Fibroblast of the aortic adventitia (primary cell): Measurements from ENCODE around the gene ANTXR2. TPM values are rescaled to one million over a fixed set of nuclear protein-coding genes. Genes with fewer than 3 reads are reported as not detected.

Source experiments
- DNase-seq: peaks from one replicate; pipeline ENCODE4 v3.0.0-alpha.2; 2010; ENCODE audit warnings: low read depth
- H3K4me3 ChIP-seq: 2 replicates; pipeline ENCODE4 v1.5.1; 2011; ENCODE audit warnings: low read depth, mild to moderate bottlenecking, control low read depth, low read length, moderate library complexity
- CTCF ChIP-seq: IDR thresholded peaks from 2 replicates; pipeline ENCODE4 v1.5.1; 2011; ENCODE audit warnings: mild to moderate bottlenecking, low read length, control low read depth, inconsistent platforms; ENCODE audit not compliant: insufficient read depth
- total RNA-seq: library from RNA; depleted of rRNA; stranded (reverse); fragments of >200 nt; gene quantifications from 2 replicates; pipeline ENCODE4 v1.2.3, GENCODE V29; 2012; ENCODE audit warnings: low replicate concordance

The ANTXR2 gene
- total RNA-seq, 1 donor, result 183 TPM

GRCh38 chr4:79862821-79863220, 210.2 kb downstream of the ANTXR2 start:
- no peak overlapping the region for H3K4me3 ChIP-seq
- DNase-seq, result no peak
- TF ChIP-seq CTCF, result no peak

DNA sequence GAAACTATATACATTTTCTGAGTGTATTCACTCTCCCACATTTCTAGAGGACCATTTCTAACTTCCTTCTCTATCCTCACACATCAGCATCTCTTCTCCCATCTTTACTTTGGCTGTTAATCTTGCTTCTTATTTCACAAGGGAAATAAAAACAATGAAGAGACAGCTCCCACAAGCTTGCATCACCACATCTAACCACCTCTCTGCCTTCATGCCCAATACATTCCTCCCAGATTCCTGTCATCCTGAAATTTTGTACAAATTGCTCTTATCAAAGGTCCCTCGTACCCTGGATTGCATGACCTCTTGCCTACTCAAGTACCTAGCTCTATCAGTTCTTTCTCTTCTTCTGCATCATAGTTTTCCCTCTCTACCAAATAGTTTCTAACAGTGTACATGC, 215.2 kb downstream of the ANTXR2 start:
- TF ChIP-seq CTCF, result no peak
- H3K4me3 ChIP-seq, result no peak overlapping the region
- no peak for DNase-seq

- H3K4me3 ChIP-seq, result no peak overlapping the region
- TF ChIP-seq CTCF, result no peak
- no peak for DNase-seq
These were observed 216.8 kb downstream of the ANTXR2 start for GRCh38 chr4:79856196-79856595.

GRCh38 chr4:79854856-79855502, 218.1 kb downstream of the ANTXR2 start:
- no peak for TF ChIP-seq CTCF
- DNase-seq, result no peak
- H3K4me3 ChIP-seq, result no peak overlapping the region

DNA sequence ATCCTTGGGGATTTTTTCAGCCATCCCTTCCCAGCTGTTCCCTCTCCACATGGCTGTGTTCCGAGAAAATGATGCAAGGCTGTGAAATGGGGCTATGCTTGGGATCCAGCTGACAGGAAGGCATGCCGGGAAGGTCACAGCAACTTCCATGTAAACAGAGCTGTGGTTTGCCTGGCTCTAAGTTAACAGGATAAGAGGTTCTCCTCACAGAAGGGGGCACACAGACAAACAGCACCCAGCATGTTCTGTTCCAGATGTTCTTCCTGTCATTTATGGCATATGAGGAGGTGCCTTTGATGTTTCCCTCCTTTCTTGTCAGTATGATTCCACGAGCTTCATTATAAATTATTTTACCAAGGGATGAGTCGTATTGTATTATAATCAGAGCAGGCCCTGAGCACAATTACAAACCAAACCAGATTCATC, 220.7 kb downstream of the ANTXR2 start:
- peak; percentile 93 for DNase-seq
- H3K4me3 ChIP-seq, result no peak overlapping the region
- TF ChIP-seq CTCF, result no peak

- TF ChIP-seq CTCF, result no peak
- DNase-seq, result peak; percentile 75
- no peak overlapping the region for H3K4me3 ChIP-seq
These were observed 221.3 kb downstream of the ANTXR2 start for GRCh38 chr4:79851625-79852304.

Other genes starting within 250 kb of the ANTXR2 start
- 7.8 and 15.6 TPM in 2 replicates for gene PRDM8, start 124.3 kb upstream of the ANTXR2 start, total RNA-seq
- 0.98 and 55.9 TPM in 2 replicates for gene FGF5, start 193.4 kb upstream of the ANTXR2 start, total RNA-seq